GM21360 (cell line): Measurements from ENCODE around the gene DAAM1.

ENCODE experiments used
- ATAC-seq: cut with Tn5 transposase; IDR thresholded peaks from one replicate; pipeline ENCODE4 v1.9.1; 2021; ENCODE audit warnings: mild to moderate bottlenecking, moderate library complexity; ENCODE audit not compliant: unreplicated experiment

The DAAM1 gene

GRCh38 chr14:59187118-59187517 is 1.3 kb upstream of the DAAM1 start:
- ATAC-seq: no peak

GRCh38 chr14:59187802-59188460 is 536 bp upstream of the DAAM1 start:
- ATAC-seq: peak; percentile 7

- ATAC-seq: peak; percentile 19
Observed at GRCh38 chr14:59189091-59189785, 771 bp downstream of the DAAM1 start.

GRCh38 chr14:59189786-59190368 is 1.4 kb downstream of the DAAM1 start:
- ATAC-seq: peak; percentile 45

DNA sequence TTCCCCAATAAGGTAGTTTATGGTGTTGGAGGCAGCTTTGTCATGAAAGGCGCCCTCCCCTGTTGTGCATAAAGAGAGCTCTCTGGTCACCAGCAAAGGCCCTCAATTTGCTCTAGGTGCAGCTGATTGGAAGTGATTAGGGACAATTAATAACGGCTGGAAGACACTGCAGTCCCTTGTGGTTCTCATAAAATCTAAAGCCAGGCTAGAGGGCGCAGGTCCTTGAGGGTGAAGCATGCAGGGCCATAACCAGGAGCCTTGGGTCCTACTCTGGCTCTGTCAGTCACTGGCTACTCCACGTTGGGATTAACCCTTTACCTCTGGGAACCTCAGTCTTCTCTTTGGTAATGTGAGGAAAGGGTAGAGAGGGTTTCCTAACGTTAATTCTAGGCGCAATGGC is 1.9 kb downstream of the DAAM1 start:
- ATAC-seq: no peak

GRCh38 chr14:59195912-59196311 is 7.4 kb downstream of the DAAM1 start:
- no peak for ATAC-seq

DNA sequence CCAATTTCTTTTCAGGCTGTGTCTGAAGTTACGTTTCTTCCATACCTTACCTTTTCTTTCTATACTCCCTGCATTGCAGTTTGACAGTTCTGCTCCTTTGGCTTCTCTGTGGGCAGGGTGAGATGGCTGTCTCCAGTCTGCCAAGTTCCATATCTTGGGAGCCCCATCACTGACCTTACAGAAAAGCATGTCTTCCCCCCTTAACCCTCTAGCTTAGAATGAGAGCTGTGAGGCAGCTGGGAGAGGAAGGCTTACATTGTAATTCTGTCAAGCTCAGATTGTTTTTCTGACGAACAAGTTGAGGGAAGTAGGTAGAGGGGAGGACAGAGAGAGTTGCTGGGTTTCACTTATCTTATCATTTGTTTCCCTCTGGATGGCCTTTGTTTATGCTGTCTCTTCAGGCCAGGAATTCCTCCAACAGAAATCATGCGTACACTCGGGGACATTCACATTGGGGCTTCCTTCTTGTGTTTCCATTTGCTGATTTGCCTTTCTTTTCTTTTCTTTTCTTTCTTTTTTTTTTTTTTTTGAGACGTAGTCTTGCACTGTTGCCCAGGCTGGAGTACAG is 9.3 kb downstream of the DAAM1 start:
- ATAC-seq: no peak

- ATAC-seq: no peak
Observed at GRCh38 chr14:59199205-59199604, 10.7 kb downstream of the DAAM1 start.

DNA sequence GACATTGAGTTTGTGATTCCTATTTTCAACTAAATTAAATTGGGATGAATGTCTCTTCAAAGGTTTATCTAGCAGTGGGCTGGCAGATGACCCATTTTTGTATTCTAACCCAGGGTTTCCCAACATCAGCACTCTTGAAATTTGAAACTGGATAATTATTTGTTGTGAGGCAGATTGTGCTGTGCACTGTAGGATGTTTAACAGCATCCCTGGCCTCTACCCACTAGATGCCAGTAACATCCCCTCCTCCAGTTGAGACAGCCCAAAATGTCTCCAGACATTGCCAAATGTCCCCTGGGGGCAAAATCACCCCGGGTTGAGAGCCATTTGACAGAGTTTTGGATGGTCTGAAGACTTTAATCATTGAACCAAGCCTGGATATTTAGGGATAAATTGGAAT is 11.1 kb downstream of the DAAM1 start:
- ATAC-seq: no peak

- no peak for ATAC-seq
Observed at GRCh38 chr14:59200195-59200594, 11.7 kb downstream of the DAAM1 start.

GRCh38 chr14:59202031-59202430 is 13.6 kb downstream of the DAAM1 start:
- no peak for ATAC-seq

GRCh38 chr14:59204305-59204704 is 15.8 kb downstream of the DAAM1 start:
- ATAC-seq: no peak

DNA sequence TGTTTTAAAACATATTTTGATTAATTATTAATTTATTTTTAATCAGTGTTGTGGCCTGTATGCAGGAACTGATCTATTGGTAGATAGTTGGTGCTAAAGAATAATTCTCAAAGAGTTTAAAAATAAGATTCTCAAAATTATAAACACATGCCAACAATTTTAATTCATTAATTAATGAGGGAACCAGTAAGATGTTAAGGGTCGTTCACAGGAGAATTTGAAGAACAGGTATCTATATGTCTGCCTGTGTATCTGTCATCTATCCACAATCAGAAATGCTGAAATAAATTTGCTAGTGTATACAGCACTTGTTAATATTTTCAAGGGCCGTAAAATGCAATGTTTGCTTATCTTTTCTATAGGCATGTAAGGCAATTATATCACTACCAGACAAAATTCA is 18.4 kb downstream of the DAAM1 start:
- ATAC-seq: no peak

DNA sequence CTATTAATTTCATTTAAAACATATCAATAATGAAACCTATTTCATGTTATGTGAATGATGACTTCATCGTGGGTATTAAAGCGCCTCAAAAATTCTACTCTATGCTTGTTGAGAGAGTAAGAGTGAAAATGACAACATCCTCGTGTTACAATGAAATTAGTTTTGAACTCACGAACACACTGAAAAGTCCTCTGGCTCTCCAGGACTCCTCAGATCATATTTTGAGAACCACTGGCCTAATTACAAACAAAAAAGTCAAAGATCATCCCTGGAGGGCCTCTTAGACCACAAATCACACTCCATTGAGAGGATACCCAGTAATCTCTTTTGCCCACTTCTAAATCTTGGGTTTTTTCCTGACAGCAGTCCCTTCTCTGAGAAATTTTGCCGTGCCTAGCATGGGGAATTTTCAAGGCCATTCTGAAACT is 19.1 kb downstream of the DAAM1 start:
- ATAC-seq: peak; percentile 60

GRCh38 chr14:59208224-59208814 is 19.9 kb downstream of the DAAM1 start:
- ATAC-seq: no peak

- ATAC-seq: no peak
Observed at GRCh38 chr14:59208954-59209353, 20.5 kb downstream of the DAAM1 start.

GRCh38 chr14:59210621-59211020 is 22.2 kb downstream of the DAAM1 start:
- ATAC-seq: no peak

DNA sequence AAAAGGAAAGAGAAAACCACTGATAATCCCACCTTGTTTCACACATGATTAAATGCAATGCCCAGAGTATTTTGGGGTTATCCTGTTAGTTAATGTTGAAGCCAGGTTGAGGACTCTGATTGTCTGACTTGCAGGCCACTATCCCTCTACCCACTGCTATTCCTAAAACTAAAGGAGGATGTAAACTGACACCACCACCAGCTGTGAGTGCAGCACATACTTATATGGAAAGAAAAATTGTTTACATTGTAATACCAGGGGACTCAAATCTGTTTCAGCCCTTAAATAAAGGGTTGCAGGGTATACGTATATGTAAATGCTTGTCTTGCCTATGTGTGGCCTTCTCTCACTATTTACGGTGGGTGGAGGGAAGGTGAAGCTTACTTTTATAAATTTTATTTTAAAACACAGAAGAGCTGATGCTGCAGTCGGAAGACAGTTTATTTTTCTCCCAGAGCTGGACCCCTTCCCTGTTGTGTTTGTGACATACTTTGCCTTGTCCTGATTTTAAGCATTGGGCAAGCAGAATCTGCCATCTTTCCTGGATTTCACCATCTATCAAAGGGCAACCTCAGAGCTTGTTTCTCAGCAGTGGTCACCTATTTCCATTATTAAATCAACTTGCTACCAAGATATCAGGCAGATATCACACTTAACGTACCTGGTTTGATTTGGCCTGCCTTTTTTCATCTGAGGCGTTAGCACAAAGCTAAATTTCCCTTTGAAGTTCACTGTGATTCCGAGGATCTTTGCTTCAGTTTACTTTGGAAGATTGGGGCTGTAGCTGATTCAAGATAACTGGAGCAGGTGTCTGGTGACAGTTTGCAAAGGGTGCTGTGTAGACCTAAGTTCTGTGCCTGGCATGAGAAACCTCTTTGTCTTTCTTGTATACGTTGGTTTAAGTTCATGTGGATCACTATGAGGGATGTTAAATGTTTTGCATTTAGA is 25.2 kb downstream of the DAAM1 start:
- no peak for ATAC-seq

GRCh38 chr14:59214702-59215302 is 26.3 kb downstream of the DAAM1 start:
- no peak for ATAC-seq

DNA sequence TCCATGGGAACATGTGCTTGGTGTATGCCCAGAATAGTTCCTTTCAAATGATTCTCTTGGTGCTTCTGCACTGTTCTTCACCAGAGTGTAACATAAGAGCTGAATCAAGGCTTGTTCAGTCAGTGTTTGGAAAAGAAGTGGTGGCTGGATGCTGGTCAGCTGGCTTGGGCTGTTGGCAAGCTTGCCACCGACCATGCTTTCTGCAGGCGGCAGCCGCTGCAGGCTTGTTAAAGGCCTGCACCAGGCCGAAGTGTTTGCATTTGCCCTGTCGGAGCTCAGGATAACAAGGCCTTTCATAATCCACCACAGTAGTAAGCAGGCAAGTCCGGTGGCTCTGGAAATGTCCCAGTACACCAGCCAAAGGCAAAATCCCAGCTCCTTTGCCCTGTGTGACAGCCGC is 26.9 kb downstream of the DAAM1 start:
- no peak for ATAC-seq
